PC-3 (cell line): ENCODE results near the gene STYXL2. TPM values are rescaled to one million over a fixed set of nuclear protein-coding genes. Genes with fewer than 3 reads are reported as not detected.

Source experiments
- ATAC-seq: fragments of 200-7000 bp; cut with Tn5 transposase; 2 replicates; pipeline ENCODE4 v1.9.1; 2020; ENCODE audit warnings: mild to moderate bottlenecking, moderate library complexity
- BruUV-seq: library from RNA; stranded (reverse); fragments of 400-500 nt; replicated peaks from 2 replicates; lab custom pipeline; 2021; lab: Mats Ljungman, UMichigan
- CTCF ChIA-PET: fragments of 300-600 bp; sonication (Branson Sonifier 250); formaldehyde crosslinking; loops from one replicate; lab custom pipeline; 2022; ENCODE audit warnings: antibody characterized with exemption; lab: Charles Lee
- POLR2A ChIA-PET: fragments of 300-600 bp; sonication (Branson Sonifier 250); formaldehyde crosslinking; loops from one replicate; lab custom pipeline; 2022; ENCODE audit warnings: antibody characterized with exemption; ENCODE audit not compliant: unreplicated experiment; lab: Charles Lee
- DNase-seq: peaks from one replicate; pipeline ENCODE4 v3.0.0-alpha.2; 2015
- H2AFZ ChIP-seq: fragments of 300-600 bp; sonication (generic); 2 replicates; pipeline ENCODE4 v1.6.0; 2016; ENCODE audit warnings: antibody characterized with exemption, low read length
- H3F3A ChIP-seq: fragments of 300-600 bp; sonication (generic); one replicate; pipeline ENCODE4 v1.6.0; 2017; ENCODE audit warnings: antibody characterized with exemption, low read length, control low read depth, mild to moderate bottlenecking; ENCODE audit not compliant: unreplicated experiment
- H3K27ac ChIP-seq: fragments of 300-600 bp; sonication (generic); 2 replicates; pipeline ENCODE4 v1.5.1; 2016; ENCODE audit warnings: mild to moderate bottlenecking, low read length
- H3K27me3 ChIP-seq: fragments of 300-600 bp; sonication (generic); 2 replicates; pipeline ENCODE4 v1.6.1; 2016; ENCODE audit warnings: low read length, mixed read lengths
- H3K36me3 ChIP-seq: fragments of 300-600 bp; sonication (generic); 2 replicates; pipeline ENCODE4 v1.6.1; 2016; ENCODE audit warnings: low read depth, mixed run types, low read length, mixed read lengths
- H3K4me1 ChIP-seq: fragments of 300-600 bp; sonication (generic); 2 replicates; pipeline ENCODE4 v1.5.1; 2016; ENCODE audit warnings: low read length; ENCODE audit not compliant: insufficient read depth
- H3K4me2 ChIP-seq: fragments of 300-600 bp; sonication (generic); 2 replicates; pipeline ENCODE4 v1.6.0; 2016; ENCODE audit warnings: low read length
- H3K4me3 ChIP-seq: fragments of 300-600 bp; sonication (generic); 2 replicates; pipeline ENCODE4 v1.5.1; 2016; ENCODE audit warnings: mild to moderate bottlenecking, low read length, mixed read lengths
- H3K79me2 ChIP-seq: fragments of 300-600 bp; sonication (generic); 2 replicates; pipeline ENCODE4 v1.6.1; 2017; ENCODE audit warnings: low read length, mixed read lengths
- H3K9ac ChIP-seq: fragments of 300-600 bp; sonication (generic); 2 replicates; pipeline ENCODE4 v1.6.0; 2016; ENCODE audit warnings: mild to moderate bottlenecking, low read length
- H3K9me2 ChIP-seq: fragments of 300-600 bp; sonication (generic); replicated peaks from 2 replicates; pipeline ENCODE4 v1.6.1; 2016; ENCODE audit warnings: mixed run types, low read length, mixed read lengths
- H3K9me3 ChIP-seq: fragments of 300-600 bp; sonication (generic); 2 replicates; pipeline ENCODE4 v1.6.1; 2016; ENCODE audit warnings: low read length, mixed read lengths
- H4K20me1 ChIP-seq: fragments of 300-600 bp; sonication (generic); 2 replicates; pipeline ENCODE4 v1.6.1; 2016; ENCODE audit warnings: low read length, mixed read lengths
- EZH2 ChIP-seq: fragments of 300-600 bp; sonication (generic); IDR thresholded peaks from one replicate; pipeline ENCODE4 v1.6.1; 2017; ENCODE audit warnings: antibody characterized with exemption, mild to moderate bottlenecking, low read length; ENCODE audit not compliant: unreplicated experiment
- EZH2phosphoT487 ChIP-seq: fragments of 300-600 bp; sonication (generic); IDR thresholded peaks from 2 replicates; pipeline ENCODE4 v1.6.1; 2018; ENCODE audit warnings: mild to moderate bottlenecking, antibody characterized with exemption, low read length, borderline replicate concordance
- intact Hi-C: fragments of 100-400 bp; cut with micrococcal nuclease; formaldehyde crosslinking; loops from 2 replicates; pipeline ENCODE4 v1.9.0; 2023
- total RNA-seq: library from RNA; depleted of rRNA; stranded (reverse); fragments of >200 nt; gene quantifications from 2 replicates; pipeline ENCODE4 v1.2.3, GENCODE V29; 2014
- TF ChIP-seq, protein P1 (sequence below): fragments of 300-600 bp; sonication (generic); conservative IDR thresholded peaks from 2 replicates; pipeline ENCODE4 v1.5.1; 2017; ENCODE audit warnings: antibody characterized with exemption, low read depth, mild to moderate bottlenecking, low read length

Gene STYXL2
- total RNA-seq, 1 experiment from 2014 or later, result not detected

DNA sequence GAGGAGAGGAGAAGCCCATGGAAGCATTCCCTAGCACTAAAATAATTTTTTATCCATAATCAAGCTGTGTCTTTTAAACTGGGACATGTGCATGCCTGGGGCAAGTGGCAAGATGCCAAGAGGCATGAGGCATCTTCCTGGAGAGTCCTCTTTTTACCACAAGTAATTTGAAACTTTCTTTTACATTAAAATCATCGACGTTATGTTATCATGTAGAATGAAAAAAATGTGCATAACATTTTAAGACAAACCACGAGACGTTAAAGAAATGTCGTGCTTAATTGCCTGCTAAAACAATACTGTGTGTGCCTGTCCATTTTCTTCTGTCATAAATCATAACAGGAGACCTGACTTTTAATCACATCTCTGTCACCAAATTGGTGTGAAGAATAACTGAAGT lies 1.5 kb downstream of the STYXL2 start:
- BruUV-seq, result no TSS peak
- H3K79me2 ChIP-seq, result no peaks in the 10 kb centered on the region
- H3K4me2 ChIP-seq, result peak overlapping the region; percentile 65
- ChIA-PET POLR2A (interaction anchor here (0.7 kb wide), 1 partner anchor 223 kb away, joined by 5 read pairs; no protein-coding TSS in a partner anchor), CTCF (interaction anchor here (1.0 kb wide), 1 partner anchor 125 kb away, joined by 10 read pairs; no protein-coding TSS in a partner anchor)
- TF ChIP-seq EZH2 (no peak), EZH2phosphoT487 (no peak)
- TF ChIP-seq, protein P1, sequence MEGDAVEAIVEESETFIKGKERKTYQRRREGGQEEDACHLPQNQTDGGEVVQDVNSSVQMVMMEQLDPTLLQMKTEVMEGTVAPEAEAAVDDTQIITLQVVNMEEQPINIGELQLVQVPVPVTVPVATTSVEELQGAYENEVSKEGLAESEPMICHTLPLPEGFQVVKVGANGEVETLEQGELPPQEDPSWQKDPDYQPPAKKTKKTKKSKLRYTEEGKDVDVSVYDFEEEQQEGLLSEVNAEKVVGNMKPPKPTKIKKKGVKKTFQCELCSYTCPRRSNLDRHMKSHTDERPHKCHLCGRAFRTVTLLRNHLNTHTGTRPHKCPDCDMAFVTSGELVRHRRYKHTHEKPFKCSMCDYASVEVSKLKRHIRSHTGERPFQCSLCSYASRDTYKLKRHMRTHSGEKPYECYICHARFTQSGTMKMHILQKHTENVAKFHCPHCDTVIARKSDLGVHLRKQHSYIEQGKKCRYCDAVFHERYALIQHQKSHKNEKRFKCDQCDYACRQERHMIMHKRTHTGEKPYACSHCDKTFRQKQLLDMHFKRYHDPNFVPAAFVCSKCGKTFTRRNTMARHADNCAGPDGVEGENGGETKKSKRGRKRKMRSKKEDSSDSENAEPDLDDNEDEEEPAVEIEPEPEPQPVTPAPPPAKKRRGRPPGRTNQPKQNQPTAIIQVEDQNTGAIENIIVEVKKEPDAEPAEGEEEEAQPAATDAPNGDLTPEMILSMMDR, result no peak
- no peaks in the 10 kb centered on the region for H4K20me1 ChIP-seq
- peak overlapping the region; percentile 5; the same call in 1 of the 2 replicates for H3K4me3 ChIP-seq
- no peak overlapping the region for H3K9ac ChIP-seq
- H3K4me1 ChIP-seq, result peaks cover 20% of the 10 kb centered on the region
- ATAC-seq (peak; percentile 89), DNase-seq (peak; percentile 96)
- intact Hi-C loops, result loop anchor here (1.0 kb wide), 1 partner anchor 8 kb away; no protein-coding TSS in a partner anchor
- no peaks in the 10 kb centered on the region for H3F3A ChIP-seq
- peak overlapping the region; percentile 10; the same call in 1 of the 2 replicates for H3K27ac ChIP-seq
- no peaks in the 10 kb centered on the region for H3K27me3 ChIP-seq
- H2AFZ ChIP-seq, result no peak overlapping the region
- H3K9me2 ChIP-seq, result no peaks in the 10 kb centered on the region
- no peaks in the 10 kb centered on the region for H3K36me3 ChIP-seq
- H3K9me3 ChIP-seq, result no peaks in the 10 kb centered on the region

DNA sequence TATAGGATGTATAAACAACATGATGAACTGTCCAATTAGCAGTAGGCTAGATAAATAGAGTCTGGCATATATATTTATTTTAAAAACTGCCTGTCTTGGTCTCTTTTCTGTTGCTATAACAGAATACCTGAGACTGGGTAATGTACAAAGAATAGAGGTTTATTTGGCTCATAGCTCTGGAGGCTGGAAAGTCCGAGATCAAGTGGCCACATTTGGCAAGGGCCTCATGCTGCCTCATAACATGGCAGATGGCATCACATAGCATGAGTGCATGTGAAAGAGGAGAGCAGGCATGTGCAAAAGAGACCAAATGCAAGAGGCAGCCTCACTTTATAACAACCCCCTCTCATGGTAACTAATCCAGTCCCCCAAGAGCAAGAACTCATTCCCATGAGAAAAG lies 6.0 kb downstream of the STYXL2 start:
- POLR2A ChIA-PET, result no interaction called here
- intact Hi-C loops, result no loop called here
- Histone ChIP-seq H3K79me2 (no peaks in the 10 kb centered on the region), H3K9me2 (no peaks in the 10 kb centered on the region), H3K4me1 (peaks cover 34% of the 10 kb centered on the region), H3K9ac (no peak overlapping the region), H3K9me3 (no peaks in the 10 kb centered on the region), H3K4me2 (no peak overlapping the region), H4K20me1 (no peaks in the 10 kb centered on the region), H3K4me3 (no peak overlapping the region), H3K27ac (no peak overlapping the region), H3F3A (no peaks in the 10 kb centered on the region), H3K27me3 (no peaks in the 10 kb centered on the region), H2AFZ (no peak overlapping the region), H3K36me3 (no peaks in the 10 kb centered on the region)
- ATAC-seq (no peak), DNase-seq (no peak)
- CTCF ChIA-PET, result no interaction called here
- TF ChIP-seq, protein P1, result no peak
- TF ChIP-seq EZH2, result no peak
- TF ChIP-seq EZH2phosphoT487, result no peak
- BruUV-seq, result no TSS peak

DNA sequence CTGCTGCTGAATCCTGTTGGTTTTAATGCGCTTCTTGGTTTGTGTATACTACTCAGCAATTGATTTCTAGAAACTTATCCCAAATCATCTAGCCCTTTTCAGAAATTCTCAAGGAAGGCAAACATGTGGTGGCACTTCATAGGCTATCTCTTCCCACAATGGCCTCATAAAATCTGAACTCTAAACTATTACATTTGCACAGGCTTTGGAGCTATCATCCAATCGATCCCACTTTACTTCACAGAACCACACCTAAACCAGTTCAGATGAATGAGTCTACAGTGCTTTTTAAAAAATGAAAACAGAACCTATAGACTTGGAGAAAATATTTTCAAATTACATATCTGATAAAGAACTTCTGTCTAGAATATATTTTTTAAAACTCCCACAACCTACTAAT lies 6.9 kb downstream of the STYXL2 start:
- Histone ChIP-seq H3K4me3 (no peak overlapping the region), H3K27me3 (no peaks in the 10 kb centered on the region), H3K9me3 (no peaks in the 10 kb centered on the region), H3F3A (no peaks in the 10 kb centered on the region), H2AFZ (no peak overlapping the region), H3K27ac (no peak overlapping the region), H3K4me2 (no peak overlapping the region), H3K4me1 (peaks cover 34% of the 10 kb centered on the region), H3K9me2 (no peaks in the 10 kb centered on the region), H4K20me1 (no peaks in the 10 kb centered on the region), H3K9ac (no peak overlapping the region), H3K79me2 (no peaks in the 10 kb centered on the region), H3K36me3 (no peaks in the 10 kb centered on the region)
- ChIA-PET CTCF (no interaction called here), POLR2A (no interaction called here)
- ATAC-seq, result no peak
- no TSS peak for BruUV-seq
- no peak for DNase-seq
- no peak for TF ChIP-seq EZH2phosphoT487
- intact Hi-C loops, result no loop called here
